SK-N-SH (cell line): ENCODE measurements around the gene FAM210B.

Experiments
- RAD21 ChIP-seq: IDR thresholded peaks from 2 replicates; pipeline ENCODE4 v1.6.1; 2012; ENCODE audit warnings: mild to moderate bottlenecking, low read length
- TF ChIP-seq, protein P1 (sequence below): fragments of 200-600 bp; sonication (generic); IDR thresholded peaks from 2 replicates; pipeline ENCODE4 v1.6.1; 2017; ENCODE audit warnings: antibody characterized with exemption, mild to moderate bottlenecking, moderate library complexity

- TF ChIP-seq RAD21: no peak
- TF ChIP-seq, protein P1, sequence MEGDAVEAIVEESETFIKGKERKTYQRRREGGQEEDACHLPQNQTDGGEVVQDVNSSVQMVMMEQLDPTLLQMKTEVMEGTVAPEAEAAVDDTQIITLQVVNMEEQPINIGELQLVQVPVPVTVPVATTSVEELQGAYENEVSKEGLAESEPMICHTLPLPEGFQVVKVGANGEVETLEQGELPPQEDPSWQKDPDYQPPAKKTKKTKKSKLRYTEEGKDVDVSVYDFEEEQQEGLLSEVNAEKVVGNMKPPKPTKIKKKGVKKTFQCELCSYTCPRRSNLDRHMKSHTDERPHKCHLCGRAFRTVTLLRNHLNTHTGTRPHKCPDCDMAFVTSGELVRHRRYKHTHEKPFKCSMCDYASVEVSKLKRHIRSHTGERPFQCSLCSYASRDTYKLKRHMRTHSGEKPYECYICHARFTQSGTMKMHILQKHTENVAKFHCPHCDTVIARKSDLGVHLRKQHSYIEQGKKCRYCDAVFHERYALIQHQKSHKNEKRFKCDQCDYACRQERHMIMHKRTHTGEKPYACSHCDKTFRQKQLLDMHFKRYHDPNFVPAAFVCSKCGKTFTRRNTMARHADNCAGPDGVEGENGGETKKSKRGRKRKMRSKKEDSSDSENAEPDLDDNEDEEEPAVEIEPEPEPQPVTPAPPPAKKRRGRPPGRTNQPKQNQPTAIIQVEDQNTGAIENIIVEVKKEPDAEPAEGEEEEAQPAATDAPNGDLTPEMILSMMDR: no peak
Measured at GRCh38 chr20:56345911-56346310, 12.9 kb upstream of the FAM210B start.
